Measurements from ENCODE around the gene SCGB1D4.

- TF ChIP-seq RFX5 (IDR thresholded peaks at IDR 0.05; ENCODE audit: low read depth, low read length) (no peak), POLR2A (IDR thresholded peaks at IDR 0.05; ENCODE audit: low read depth, low read length) (no peak)
Observed at GRCh38 chr11:62333768-62334167, 34.9 kb upstream of the SCGB1D4 start.
